ENCODE data around the gene WBP2NL.
A peak's percentile ranks its signal among the peaks of the same experiment; 100 is the strongest.
"Not testable (repeated sequence)": the region's sequence is repeated elsewhere in the genome, so short reads cannot be mapped to it uniquely, and the experiment has no call there.

WBP2NL gene

GRCh38 chr22:42035256-42035655 is 36.7 kb downstream of the WBP2NL start:
- no peak for FAIRE-seq

- FAIRE-seq: no peak
Measured at GRCh38 chr22:42039271-42039670, 40.7 kb downstream of the WBP2NL start.

GRCh38 chr22:42041784-42042183 is 43.2 kb downstream of the WBP2NL start:
- no peak for FAIRE-seq

GRCh38 chr22:42050641-42051180 is 52.1 kb downstream of the WBP2NL start:
- no peak for FAIRE-seq

- no peak for FAIRE-seq
Measured at GRCh38 chr22:42052765-42053164, 54.2 kb downstream of the WBP2NL start.

- FAIRE-seq: no peak
Measured at GRCh38 chr22:42056757-42057511, 58.3 kb downstream of the WBP2NL start.

GRCh38 chr22:42060489-42060888 is 61.9 kb downstream of the WBP2NL start:
- no peak for FAIRE-seq

GRCh38 chr22:42061041-42061440 is 62.5 kb downstream of the WBP2NL start:
- FAIRE-seq: no peak

GRCh38 chr22:42062506-42063170 is 64.0 kb downstream of the WBP2NL start:
- no peak for FAIRE-seq

GRCh38 chr22:42064629-42065028 is 66.0 kb downstream of the WBP2NL start:
- FAIRE-seq: no peak

GRCh38 chr22:42065438-42066125 is 67.0 kb downstream of the WBP2NL start:
- no peak for FAIRE-seq

GRCh38 chr22:42066126-42066761 is 67.7 kb downstream of the WBP2NL start:
- FAIRE-seq: no peak

GRCh38 chr22:42066937-42067336 is 68.3 kb downstream of the WBP2NL start:
- no peak for FAIRE-seq

- no peak for FAIRE-seq
Measured at GRCh38 chr22:42067671-42068251, 69.2 kb downstream of the WBP2NL start.

GRCh38 chr22:42068291-42068690 is 69.7 kb downstream of the WBP2NL start:
- no peak for FAIRE-seq

- no peak for FAIRE-seq
Measured at GRCh38 chr22:42069801-42070516, 71.4 kb downstream of the WBP2NL start.

- peak; percentile 95 for FAIRE-seq
Measured at GRCh38 chr22:42070517-42071422, 72.2 kb downstream of the WBP2NL start, which contains the start of gene NAGA. Gene NAGA (minus strand): TSS chr22:42070812. CDS start chr22:42070297, 515 bp downstream.

GRCh38 chr22:42071508-42071907 is 72.9 kb downstream of the WBP2NL start:
- not testable (repeated sequence) for FAIRE-seq

- FAIRE-seq: no peak
Measured at GRCh38 chr22:42072606-42073330, 74.2 kb downstream of the WBP2NL start.

- FAIRE-seq: no peak
Measured at GRCh38 chr22:42073621-42074041, 75.0 kb downstream of the WBP2NL start.

Measured in endometrium (tissue), 2 donors.